GM21423 (cell line): ENCODE results near the gene PIWIL4.
"Not testable (repeated sequence)": the region's sequence is repeated elsewhere in the genome, so short reads cannot be mapped to it uniquely, and the experiment has no call there.

Experiments
- ATAC-seq: cut with Tn5 transposase; IDR thresholded peaks from one replicate; pipeline ENCODE4 v1.9.1; 2021; ENCODE audit warnings: mild to moderate bottlenecking, moderate library complexity; ENCODE audit not compliant: unreplicated experiment

The PIWIL4 gene

GRCh38 chr11:94632356-94632755 lies 65.2 kb downstream of the PIWIL4 start:
- ATAC-seq: no peak

GRCh38 chr11:94635072-94635471 lies 67.9 kb downstream of the PIWIL4 start:
- no peak for ATAC-seq

GRCh38 chr11:94636388-94636949 lies 69.3 kb downstream of the PIWIL4 start:
- no peak for ATAC-seq

- ATAC-seq: no peak
Measured at GRCh38 chr11:94638301-94638901, 71.2 kb downstream of the PIWIL4 start.

GRCh38 chr11:94638902-94639373 lies 71.8 kb downstream of the PIWIL4 start:
- no peak for ATAC-seq

GRCh38 chr11:94639901-94640721 lies 72.9 kb downstream of the PIWIL4 start:
- ATAC-seq: no peak

- no peak for ATAC-seq
Measured at GRCh38 chr11:94641167-94641761, 74.1 kb downstream of the PIWIL4 start.

- not testable (repeated sequence) for ATAC-seq
Measured at GRCh38 chr11:94643186-94643585, 76.0 kb downstream of the PIWIL4 start.

- no peak for ATAC-seq
Measured at GRCh38 chr11:94647926-94648325, 80.8 kb downstream of the PIWIL4 start.

- no peak for ATAC-seq
Measured at GRCh38 chr11:94648789-94649188, 81.6 kb downstream of the PIWIL4 start.

GRCh38 chr11:94649254-94649653 lies 82.1 kb downstream of the PIWIL4 start:
- ATAC-seq: no peak

- no peak for ATAC-seq
Measured at GRCh38 chr11:94649964-94650623, 82.9 kb downstream of the PIWIL4 start.

GRCh38 chr11:94650756-94651155 lies 83.6 kb downstream of the PIWIL4 start:
- no peak for ATAC-seq

- no peak for ATAC-seq
Measured at GRCh38 chr11:94652735-94653284, 85.6 kb downstream of the PIWIL4 start.

- ATAC-seq: no peak
Measured at GRCh38 chr11:94653561-94653960, 86.4 kb downstream of the PIWIL4 start.

- ATAC-seq: no peak
Measured at GRCh38 chr11:94654201-94654600, 87.0 kb downstream of the PIWIL4 start.

- no peak for ATAC-seq
Measured at GRCh38 chr11:94655291-94655690, 88.1 kb downstream of the PIWIL4 start.

- ATAC-seq: no peak
Measured at GRCh38 chr11:94655956-94656355, 88.8 kb downstream of the PIWIL4 start.

- ATAC-seq: no peak
Measured at GRCh38 chr11:94656968-94657367, 89.8 kb downstream of the PIWIL4 start.

- ATAC-seq: no peak
Measured at GRCh38 chr11:94657629-94658028, 90.5 kb downstream of the PIWIL4 start.

GRCh38 chr11:94658386-94658785 lies 91.2 kb downstream of the PIWIL4 start:
- ATAC-seq: no peak
